A549 (cell line): ENCODE data around the gene TXNIP.

Experiments
- EP300 ChIP-seq, 2 experiments: fragments of >200 bp; sonication (Bioruptor Twin); formaldehyde crosslinking; IDR thresholded peaks; 2 replicates in 1 of 2; 3 replicates in 1 of 2; pipeline ENCODE4 v1.6.1; 2016 to 2017
- GATA3 ChIP-seq: IDR thresholded peaks from 2 replicates; pipeline ENCODE4 v1.6.1; 2012; ENCODE audit warnings: borderline replicate concordance
- JUNB ChIP-seq: fragments of >200 bp; sonication (Bioruptor Twin); formaldehyde crosslinking; IDR thresholded peaks from 2 replicates; pipeline ENCODE4 v1.6.1; 2016
- POLR2A ChIP-seq: IDR thresholded peaks from 2 replicates; pipeline ENCODE4 v1.6.1; 2012; ENCODE audit warnings: mild to moderate bottlenecking, low read length
- RAD21 ChIP-seq, 2 experiments: fragments of >200 bp in 1 of 2; sonication (Bioruptor Twin) in 1 of 2; formaldehyde crosslinking in 1 of 2; IDR thresholded peaks in 1 of 2; conservative IDR thresholded peaks in 1 of 2; 2 replicates in 1 of 2; 3 replicates in 1 of 2; pipeline ENCODE4 v1.6.1; 2012 to 2018; ENCODE audit warnings: inconsistent platforms in 1 of 2
- ZFP36 ChIP-seq: fragments of 450-650 bp; IDR thresholded peaks from 2 replicates; pipeline ENCODE4 v1.6.1; 2014; ENCODE audit warnings: borderline replicate concordance; ENCODE audit not compliant: partially characterized antibody
- TF ChIP-seq, protein P1 (sequence below): fragments of >200 bp; sonication (Bioruptor Twin); formaldehyde crosslinking; IDR thresholded peaks from 3 replicates; pipeline ENCODE4 v1.5.1; 2016
- TF ChIP-seq, protein P2 (sequence below): fragments of 200-600 bp; sonication (generic); IDR thresholded peaks from 2 replicates; pipeline ENCODE4 v1.6.1; 2016; ENCODE audit warnings: antibody characterized with exemption, mild to moderate bottlenecking, moderate library complexity

DNA sequence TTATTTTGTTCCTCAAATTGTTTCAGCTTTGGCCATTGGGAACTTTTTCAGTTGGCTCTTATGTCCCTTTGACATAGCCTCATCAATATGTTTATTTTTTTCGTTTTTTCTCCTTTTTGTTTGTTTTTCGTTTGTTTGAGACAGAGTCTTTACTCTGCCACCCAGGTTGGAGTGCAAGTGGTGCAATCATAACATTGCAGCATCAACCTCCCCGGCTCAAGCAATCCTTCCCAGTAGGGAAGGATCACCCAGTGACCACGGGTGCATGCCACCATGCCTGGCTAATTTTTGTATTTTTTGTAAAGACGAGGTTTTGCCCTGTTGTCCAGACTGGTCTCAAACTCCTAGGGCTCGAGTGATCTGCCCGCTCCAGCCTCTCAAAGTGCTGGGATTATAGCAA is 23.8 kb downstream of the TXNIP start:
- TF ChIP-seq POLR2A (no peak), EP300 (IDR thresholded peaks at IDR 0.05) (no peak), GATA3 (no peak), RAD21 (conservative IDR thresholded peaks at IDR 0.05 in 1 of 2, IDR thresholded peaks at IDR 0.05 in 1 of 2) (no peak), JUNB (no peak), ZFP36 (no peak)
- TF ChIP-seq, protein P1, sequence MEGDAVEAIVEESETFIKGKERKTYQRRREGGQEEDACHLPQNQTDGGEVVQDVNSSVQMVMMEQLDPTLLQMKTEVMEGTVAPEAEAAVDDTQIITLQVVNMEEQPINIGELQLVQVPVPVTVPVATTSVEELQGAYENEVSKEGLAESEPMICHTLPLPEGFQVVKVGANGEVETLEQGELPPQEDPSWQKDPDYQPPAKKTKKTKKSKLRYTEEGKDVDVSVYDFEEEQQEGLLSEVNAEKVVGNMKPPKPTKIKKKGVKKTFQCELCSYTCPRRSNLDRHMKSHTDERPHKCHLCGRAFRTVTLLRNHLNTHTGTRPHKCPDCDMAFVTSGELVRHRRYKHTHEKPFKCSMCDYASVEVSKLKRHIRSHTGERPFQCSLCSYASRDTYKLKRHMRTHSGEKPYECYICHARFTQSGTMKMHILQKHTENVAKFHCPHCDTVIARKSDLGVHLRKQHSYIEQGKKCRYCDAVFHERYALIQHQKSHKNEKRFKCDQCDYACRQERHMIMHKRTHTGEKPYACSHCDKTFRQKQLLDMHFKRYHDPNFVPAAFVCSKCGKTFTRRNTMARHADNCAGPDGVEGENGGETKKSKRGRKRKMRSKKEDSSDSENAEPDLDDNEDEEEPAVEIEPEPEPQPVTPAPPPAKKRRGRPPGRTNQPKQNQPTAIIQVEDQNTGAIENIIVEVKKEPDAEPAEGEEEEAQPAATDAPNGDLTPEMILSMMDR = no peak
- TF ChIP-seq, protein P2, sequence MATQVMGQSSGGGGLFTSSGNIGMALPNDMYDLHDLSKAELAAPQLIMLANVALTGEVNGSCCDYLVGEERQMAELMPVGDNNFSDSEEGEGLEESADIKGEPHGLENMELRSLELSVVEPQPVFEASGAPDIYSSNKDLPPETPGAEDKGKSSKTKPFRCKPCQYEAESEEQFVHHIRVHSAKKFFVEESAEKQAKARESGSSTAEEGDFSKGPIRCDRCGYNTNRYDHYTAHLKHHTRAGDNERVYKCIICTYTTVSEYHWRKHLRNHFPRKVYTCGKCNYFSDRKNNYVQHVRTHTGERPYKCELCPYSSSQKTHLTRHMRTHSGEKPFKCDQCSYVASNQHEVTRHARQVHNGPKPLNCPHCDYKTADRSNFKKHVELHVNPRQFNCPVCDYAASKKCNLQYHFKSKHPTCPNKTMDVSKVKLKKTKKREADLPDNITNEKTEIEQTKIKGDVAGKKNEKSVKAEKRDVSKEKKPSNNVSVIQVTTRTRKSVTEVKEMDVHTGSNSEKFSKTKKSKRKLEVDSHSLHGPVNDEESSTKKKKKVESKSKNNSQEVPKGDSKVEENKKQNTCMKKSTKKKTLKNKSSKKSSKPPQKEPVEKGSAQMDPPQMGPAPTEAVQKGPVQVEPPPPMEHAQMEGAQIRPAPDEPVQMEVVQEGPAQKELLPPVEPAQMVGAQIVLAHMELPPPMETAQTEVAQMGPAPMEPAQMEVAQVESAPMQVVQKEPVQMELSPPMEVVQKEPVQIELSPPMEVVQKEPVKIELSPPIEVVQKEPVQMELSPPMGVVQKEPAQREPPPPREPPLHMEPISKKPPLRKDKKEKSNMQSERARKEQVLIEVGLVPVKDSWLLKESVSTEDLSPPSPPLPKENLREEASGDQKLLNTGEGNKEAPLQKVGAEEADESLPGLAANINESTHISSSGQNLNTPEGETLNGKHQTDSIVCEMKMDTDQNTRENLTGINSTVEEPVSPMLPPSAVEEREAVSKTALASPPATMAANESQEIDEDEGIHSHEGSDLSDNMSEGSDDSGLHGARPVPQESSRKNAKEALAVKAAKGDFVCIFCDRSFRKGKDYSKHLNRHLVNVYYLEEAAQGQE = no peak
